NCI-H187 (cell line): ENCODE measurements around the gene AQP1.
A peak's percentile ranks its signal among the peaks of the same experiment; 100 is the strongest.

Experiments
- DNase-seq, 2 experiments: peaks; one replicate each; lab custom pipeline; 2025; lab: John Stamatoyannopoulos, UW

AQP1 gene

GRCh38 chr7:30906515-30907240 is 5.0 kb upstream of the AQP1 start:
- no peak for DNase-seq

DNA sequence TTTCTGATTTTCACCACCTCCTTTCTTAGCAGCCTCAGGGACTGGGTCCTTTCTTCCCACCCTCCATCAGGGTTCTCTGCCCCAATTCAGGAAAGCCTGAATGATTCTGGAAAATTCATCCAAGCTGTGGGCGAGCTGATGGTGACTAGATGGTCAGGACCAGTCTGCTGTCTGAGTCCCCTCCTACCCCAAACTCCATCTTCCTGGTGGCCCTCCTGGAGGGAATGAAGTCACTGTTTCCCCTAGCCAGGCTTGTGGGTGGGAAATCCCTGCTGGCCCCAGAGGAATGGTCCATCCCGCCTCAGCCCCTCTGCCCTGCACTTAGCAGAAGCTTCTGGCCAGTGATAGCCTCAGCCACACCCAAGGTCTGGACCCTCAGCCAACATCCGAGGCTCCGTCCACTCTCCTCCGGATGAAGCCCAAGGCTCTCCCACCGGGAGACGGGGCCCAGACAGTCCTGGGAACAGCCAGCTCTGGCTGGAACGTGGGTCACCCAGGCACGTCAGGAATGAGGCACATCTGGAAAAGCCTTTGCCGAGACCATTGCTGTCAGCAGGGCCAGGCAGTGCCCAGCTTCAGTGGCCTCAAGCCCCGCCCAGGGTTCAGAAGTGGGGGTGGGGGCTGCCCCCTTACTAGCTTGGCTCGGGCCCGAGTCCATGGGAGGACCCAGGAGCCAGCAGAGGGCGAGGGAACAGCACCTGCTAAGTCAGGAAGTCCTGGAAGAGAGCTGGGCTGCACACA is 4.0 kb upstream of the AQP1 start:
- DNase-seq = no peak

GRCh38 chr7:30908681-30909080 is 3.0 kb upstream of the AQP1 start:
- no peak for DNase-seq

DNA sequence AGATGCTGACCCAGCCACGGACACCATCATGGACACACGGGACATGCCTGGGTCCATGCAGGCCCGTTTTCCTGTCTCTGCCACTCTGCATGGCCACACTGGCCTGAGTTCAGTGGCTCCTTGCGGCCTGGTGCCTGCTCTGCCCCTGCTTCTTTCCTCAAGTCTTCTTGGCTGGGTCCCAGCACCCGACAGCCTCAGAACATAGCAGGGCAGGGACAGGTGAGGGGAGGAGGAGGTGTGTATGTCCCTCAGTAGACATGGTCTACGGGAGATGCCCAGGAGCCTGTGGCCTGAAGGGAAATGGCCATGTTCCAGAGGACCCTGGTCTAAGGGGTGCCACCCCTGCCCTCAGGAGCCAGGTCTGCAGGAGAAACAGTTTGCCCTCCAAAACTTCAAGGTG is 2.2 kb upstream of the AQP1 start:
- DNase-seq = no peak

GRCh38 chr7:30910411-30911073 is 1.1 kb upstream of the AQP1 start:
- no peak for DNase-seq

GRCh38 chr7:30911133-30911532 is 520 bp upstream of the AQP1 start:
- no peak for DNase-seq

DNA sequence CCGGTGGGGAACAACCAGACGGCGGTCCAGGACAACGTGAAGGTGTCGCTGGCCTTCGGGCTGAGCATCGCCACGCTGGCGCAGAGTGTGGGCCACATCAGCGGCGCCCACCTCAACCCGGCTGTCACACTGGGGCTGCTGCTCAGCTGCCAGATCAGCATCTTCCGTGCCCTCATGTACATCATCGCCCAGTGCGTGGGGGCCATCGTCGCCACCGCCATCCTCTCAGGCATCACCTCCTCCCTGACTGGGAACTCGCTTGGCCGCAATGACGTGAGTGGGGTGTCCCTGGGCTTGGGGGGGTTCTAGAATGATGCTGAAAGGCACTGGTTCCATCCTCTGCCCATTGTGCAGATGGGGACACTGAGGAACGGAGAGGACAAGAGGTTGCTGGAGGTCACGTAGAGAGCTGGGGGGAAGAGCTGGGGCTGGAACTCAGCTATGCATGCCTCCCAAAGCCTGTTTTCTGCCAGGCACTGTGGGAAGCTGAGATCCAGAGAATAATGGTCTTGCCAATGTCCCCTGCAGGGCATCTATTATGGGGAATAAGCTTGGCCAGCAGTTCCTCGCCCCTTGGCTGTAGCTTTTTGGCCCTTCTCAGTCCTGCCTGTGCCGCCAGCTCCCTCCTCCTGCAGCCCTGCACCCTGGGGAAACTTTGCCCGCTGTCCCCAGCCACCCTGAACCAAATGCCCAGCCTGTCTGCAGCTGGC is 523 bp downstream of the AQP1 start:
- DNase-seq = no peak

GRCh38 chr7:30912731-30912985 is 1.0 kb downstream of the AQP1 start:
- DNase-seq = no peak

- DNase-seq = no peak
These were observed 1.5 kb downstream of the AQP1 start for GRCh38 chr7:30912986-30913811.

DNA sequence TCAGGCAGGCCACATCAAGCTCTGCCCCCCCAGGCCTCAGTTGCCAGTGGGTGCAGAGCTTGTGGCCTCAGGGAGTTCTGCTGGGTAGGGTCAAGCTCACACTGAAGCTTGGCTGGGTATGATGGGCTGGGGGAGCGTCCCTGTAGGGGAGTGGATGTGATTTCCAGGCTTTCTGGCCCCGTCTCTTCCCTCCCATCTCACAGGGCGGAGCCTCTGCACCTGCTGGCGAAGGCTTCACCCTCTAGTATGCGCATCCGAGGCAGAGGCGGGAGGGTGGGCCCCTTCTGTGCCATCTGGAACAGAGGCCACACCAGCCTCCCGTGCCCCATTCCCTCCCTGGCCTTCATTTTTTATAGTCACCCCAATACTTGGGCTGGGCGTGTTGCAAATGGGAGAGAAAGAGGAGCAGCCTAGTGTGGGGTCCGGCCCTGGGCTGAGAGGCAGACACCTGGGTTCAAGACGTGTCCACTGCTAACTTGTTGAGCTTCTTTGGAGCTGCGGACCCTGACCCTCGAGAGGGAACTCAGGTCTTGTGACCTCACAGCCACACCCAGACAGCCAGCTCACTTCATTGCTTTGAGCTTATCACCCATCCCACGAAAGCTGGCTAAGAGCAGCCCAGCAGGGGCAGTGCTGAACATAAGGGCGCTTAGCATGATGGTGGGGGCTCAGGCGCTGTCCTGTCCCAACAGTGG is 2.3 kb downstream of the AQP1 start:
- DNase-seq = no peak

DNA sequence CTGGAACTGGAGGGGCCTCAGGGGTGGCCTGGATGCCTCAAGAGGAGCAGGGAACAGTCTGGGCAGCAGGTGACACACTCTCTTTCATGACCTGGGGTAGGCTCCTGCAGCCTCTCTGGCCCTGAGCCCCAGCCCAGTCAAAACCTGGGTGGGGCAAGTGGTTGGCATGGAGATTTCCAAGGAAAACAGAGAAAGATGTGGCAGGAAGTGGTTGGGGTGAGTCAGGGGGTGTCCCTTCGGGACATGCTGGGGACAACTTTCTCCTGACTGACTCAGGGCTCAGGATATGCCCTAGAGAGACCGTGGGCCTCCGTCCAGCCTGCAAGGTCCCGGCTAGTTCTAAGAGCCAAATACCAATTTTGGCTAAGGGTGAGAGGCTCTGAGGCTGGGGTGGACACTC is 2.9 kb downstream of the AQP1 start:
- no peak for DNase-seq

GRCh38 chr7:30915005-30915601 is 3.5 kb downstream of the AQP1 start:
- no peak for DNase-seq

GRCh38 chr7:30915751-30916150 is 4.1 kb downstream of the AQP1 start:
- no peak for DNase-seq

DNA sequence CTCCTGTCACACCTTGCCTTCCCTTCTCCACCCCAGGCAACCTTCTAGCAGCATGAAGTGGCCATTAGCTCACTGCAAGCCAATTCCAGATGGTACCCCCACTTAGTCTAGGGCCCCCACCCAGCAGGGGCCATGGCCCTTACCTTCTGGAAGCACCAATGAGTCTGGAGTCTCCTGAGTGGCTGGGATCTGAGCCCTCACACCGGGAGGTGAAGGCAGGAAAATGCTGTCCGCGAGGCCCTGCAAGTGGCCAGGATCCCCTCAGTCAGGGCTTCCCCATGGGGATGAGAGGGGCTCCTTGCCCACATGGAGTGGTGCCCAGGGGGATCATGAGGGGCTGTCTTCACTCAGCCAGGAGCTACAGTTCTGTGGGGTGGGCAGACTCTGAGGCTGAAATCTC is 4.6 kb downstream of the AQP1 start:
- DNase-seq = no peak

DNA sequence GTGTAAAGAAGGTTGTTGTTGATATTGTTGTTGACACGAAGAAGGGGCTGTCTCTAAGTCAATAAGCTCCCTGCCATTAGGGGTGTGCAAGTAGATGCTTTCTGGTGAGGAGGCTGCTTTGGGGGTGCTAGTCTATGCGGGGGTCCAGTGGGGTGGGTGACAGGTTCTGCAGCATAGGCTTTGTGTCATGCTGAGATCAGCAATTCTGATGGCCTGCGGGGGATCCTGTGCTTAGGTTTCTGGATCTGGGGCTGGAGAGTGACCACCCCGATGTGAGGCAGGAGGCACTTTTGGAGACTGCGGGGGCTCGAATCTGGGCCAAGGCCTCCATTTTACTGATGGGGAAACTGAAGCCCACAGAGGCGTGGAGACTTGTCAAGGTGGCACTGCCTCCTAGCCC is 5.1 kb downstream of the AQP1 start:
- no peak for DNase-seq

DNA sequence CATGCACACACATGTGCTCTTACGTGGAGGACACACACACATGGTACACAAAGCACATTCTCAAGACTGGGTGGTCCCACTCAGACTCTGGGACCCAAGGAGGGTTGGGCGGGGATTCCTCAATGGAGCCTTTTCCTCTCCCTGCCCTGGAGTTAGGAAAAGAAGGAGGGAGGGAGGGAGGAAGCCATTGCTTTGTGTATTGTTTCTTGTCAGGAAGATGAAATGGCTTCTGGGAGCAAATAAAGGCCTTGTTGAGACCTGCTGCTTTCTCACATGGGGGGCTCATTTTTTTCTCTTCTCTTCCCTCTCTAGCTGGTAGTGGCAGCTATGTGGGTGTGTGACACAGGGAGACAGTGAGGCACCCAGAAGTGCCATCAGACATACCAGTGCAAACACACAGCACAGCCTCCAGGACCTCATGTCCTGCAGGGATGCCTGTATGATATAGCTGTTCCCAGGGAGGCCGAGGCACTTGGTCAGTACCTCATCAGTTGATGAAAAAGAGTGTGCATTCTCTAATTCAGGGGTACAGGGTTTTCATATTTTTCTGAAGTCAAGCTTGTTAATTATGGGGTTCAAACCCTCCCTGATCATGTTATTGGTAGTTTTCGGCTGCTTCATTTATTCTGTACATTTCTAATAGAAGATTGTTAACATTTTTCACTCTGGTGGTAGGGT is 5.7 kb downstream of the AQP1 start:
- DNase-seq = no peak

DNA sequence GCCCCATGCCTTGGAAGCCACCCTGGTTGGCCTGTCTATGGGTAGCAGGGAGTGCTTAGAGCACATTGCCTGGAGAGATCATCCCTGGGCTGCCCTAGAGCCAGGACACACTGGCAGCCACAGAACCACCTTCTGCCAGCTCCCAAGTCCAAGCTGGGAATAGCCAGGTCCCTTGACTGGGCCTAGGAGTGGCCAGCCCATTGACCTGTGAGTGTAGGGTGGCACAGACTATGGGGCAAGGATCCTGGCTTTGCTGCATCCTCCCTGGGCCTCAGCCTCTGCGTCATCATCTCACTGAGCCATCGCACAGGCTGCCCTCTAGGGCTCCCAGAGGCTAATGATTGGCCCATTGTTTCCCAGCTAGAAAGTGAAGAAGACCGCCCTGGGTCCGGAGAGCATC is 7.0 kb downstream of the AQP1 start:
- DNase-seq = no peak

DNA sequence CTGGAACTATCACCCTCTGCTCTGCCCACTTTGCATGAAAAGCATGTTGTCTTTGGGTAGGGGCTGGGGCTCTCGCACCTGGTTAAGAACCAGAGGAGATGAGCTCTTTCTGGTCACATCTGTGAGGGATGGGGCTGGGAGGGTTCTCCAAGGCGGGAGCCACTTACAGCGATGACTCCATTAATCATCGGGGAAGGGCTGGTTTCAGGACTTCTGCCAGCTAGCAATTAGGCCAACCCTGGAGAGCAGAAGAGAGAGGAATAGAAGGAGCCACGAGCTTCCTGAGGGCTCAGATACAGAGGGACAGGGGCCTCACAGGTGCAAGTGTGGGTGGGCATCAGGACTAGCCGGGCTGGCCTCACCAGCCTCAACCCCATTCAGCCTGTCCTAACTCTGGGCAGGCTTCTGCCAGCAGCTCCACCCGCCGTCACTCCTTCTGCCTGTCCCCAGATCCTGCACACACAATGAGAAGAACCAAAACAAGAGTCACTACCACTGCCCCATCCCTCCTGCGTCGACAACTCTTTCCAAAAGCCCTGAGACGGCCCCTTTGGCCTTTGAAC is 8.4 kb downstream of the AQP1 start:
- DNase-seq = peak; percentile 16 to 65

DNA sequence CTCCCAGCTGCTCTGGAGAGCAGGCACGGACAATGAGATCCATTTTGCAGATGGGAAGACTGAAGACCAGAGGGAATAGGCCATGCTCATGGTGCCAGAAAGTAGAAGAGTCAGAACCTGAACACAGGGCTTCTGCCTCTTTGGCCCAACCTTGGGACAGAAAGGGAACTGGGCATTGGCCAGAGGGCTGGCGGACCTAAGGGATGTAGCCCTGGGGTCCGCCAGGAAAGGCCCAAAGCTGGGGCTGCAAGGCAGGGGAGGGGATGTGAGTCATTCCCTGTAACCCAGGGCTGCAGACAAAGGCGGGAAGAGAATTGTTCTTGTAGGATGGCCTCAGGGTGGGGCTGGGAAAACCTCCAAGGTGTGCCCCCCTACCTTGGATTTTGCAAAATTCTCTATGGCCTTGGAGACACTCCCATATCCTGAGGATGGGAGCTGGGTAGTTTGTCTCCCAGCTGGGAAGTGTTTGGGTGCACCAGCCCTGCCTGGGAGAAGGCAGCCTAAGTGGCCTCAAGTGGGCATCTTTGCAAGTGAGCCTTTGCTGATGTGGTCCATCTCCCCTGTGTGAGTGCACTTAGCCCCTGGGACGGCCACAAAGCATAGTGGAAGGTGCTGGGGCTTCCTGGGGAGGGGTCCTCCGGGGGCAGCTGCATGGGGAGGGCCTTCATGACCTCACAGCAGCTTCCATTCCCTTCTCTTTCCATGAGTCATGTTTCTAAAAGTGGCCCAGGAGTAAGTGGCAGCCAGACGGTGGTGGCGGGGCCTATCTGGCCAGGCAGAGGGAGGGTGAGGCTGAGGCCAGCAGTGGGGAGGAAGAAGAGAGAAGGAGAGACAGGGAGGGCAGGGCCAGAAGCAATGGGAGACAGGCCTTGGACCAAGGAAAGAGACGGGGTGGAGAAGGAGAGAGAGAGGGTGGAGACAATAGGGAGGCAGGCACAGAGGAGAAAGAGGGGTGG is 9.2 kb downstream of the AQP1 start:
- DNase-seq = peak in 1 of 2 experiments; percentile 32
